Urinary bladder (tissue), 4 donors: ENCODE results near the gene MTA1. TPM values are rescaled to one million over a fixed set of nuclear protein-coding genes. Genes with fewer than 3 reads are reported as not detected.

Source experiments
- DNase-seq: peaks from one replicate; pipeline ENCODE4 v3.0.0-alpha.2; 2015; ENCODE audit errors: extremely low spot score
- H3K27ac ChIP-seq: one replicate; pipeline ENCODE4 v1.5.1; 2013; ENCODE audit warnings: low read depth, mild to moderate bottlenecking, moderate library complexity
- H3K36me3 ChIP-seq: one replicate; pipeline ENCODE4 v1.6.1; 2013; ENCODE audit warnings: mild to moderate bottlenecking, moderate library complexity; ENCODE audit not compliant: insufficient read depth
- H3K4me1 ChIP-seq: one replicate; pipeline ENCODE4 v1.6.1; 2013; ENCODE audit warnings: mild to moderate bottlenecking, moderate library complexity; ENCODE audit not compliant: insufficient read depth
- H3K4me3 ChIP-seq: one replicate; pipeline ENCODE4 v1.5.1; 2013; ENCODE audit warnings: low read depth, low read length
- WGBS: extraction: QIAGEN DNeasy Blood & Tissue Kit; methylation state at CpG from one replicate; pipeline ENCODE4 v1.1.7; 2013; 5-methylcytosine and 5-hydroxymethylcytosine counted together
- polyA plus RNA-seq: library from polyadenylated mRNA; stranded (reverse); fragments of 200-250 nt; gene quantifications from one replicate; pipeline ENCODE4 v1.2.3, GENCODE V29; 2013
- total RNA-seq: library from RNA; depleted of rRNA; stranded (reverse); fragments of >200 nt; gene quantifications from one replicate; pipeline ENCODE4 v1.2.3, GENCODE V29; 2014
- donor health status: healthy with polysubstance abuse.
- donor health status: healthy.

The MTA1 gene
- total and polyA plus RNA-seq, 2 donors = 51.5 to 67.3 TPM

GRCh38 chr14:105490572-105491365 is 71.1 kb downstream of the MTA1 start, which contains the start of gene TEDC1:
TEDC1 (plus strand) TSS chr14:105491246; CDS start chr14:105491376, 130 bp downstream.
- WGBS = under 1% methylated on average over 94 of the region's 94 CpGs
- Histone ChIP-seq H3K27ac (peak within 1 kb of the TSS; percentile 95), H3K4me3 (peak within 1 kb of the TSS; percentile 48), H3K4me1 (no peaks in the 10 kb centered on the region), H3K36me3 (no peaks in the 10 kb centered on the region)
- DNase-seq = peak; percentile 100

- no peak for DNase-seq
- WGBS = 1% methylated on average over 53 of the region's 53 CpGs
Measured at GRCh38 chr14:105491366-105491973, 71.8 kb downstream of the MTA1 start.

GRCh38 chr14:105492031-105492970 is 72.7 kb downstream of the MTA1 start:
- Histone ChIP-seq H3K27ac (no peak overlapping the region), H3K4me1 (no peaks in the 10 kb centered on the region), H3K36me3 (no peaks in the 10 kb centered on the region), H3K4me3 (no peak overlapping the region)
- DNase-seq = no peak
- WGBS = 85% methylated on average over 24 of the region's 24 CpGs

More at GRCh38 chr14:105491366-105491973, 71.8 kb downstream of the MTA1 start:
- peak overlapping the region; percentile 48 for H3K4me3 ChIP-seq
- peak overlapping the region; percentile 61 for H3K27ac ChIP-seq
- H3K36me3 ChIP-seq = no peaks in the 10 kb centered on the region
- no peaks in the 10 kb centered on the region for H3K4me1 ChIP-seq

- WGBS = 90% methylated on average over 20 of the region's 20 CpGs
- H3K36me3 ChIP-seq = no peaks in the 10 kb centered on the region
- H3K4me3 ChIP-seq = no peak overlapping the region
- H3K4me1 ChIP-seq = no peaks in the 10 kb centered on the region
- H3K27ac ChIP-seq = no peak overlapping the region
- DNase-seq = no peak
Measured at GRCh38 chr14:105492971-105493871, 73.6 kb downstream of the MTA1 start.

GRCh38 chr14:105493921-105494605 is 74.4 kb downstream of the MTA1 start:
- no peak overlapping the region for H3K27ac ChIP-seq
- DNase-seq = no peak
- 90% methylated on average over 16 of the region's 16 CpGs for WGBS
- H3K36me3 ChIP-seq = no peaks in the 10 kb centered on the region
- no peak overlapping the region for H3K4me3 ChIP-seq
- H3K4me1 ChIP-seq = no peaks in the 10 kb centered on the region

- Histone ChIP-seq H3K36me3 (no peaks in the 10 kb centered on the region), H3K4me1 (no peaks in the 10 kb centered on the region), H3K4me3 (no peak overlapping the region), H3K27ac (no peak overlapping the region)
- over 99% methylated on average over 6 of the region's 6 CpGs for WGBS
- DNase-seq = no peak
Measured at GRCh38 chr14:105494606-105494929, 74.9 kb downstream of the MTA1 start.

- Histone ChIP-seq H3K4me1 (no peaks in the 10 kb centered on the region), H3K36me3 (no peaks in the 10 kb centered on the region), H3K4me3 (no peak overlapping the region), H3K27ac (no peak overlapping the region)
- no peak for DNase-seq
- WGBS = 84% methylated on average over 18 of the region's 18 CpGs
Measured at GRCh38 chr14:105495101-105495989, 75.7 kb downstream of the MTA1 start.

- Histone ChIP-seq H3K36me3 (no peaks in the 10 kb centered on the region), H3K27ac (no peak overlapping the region), H3K4me3 (no peak overlapping the region), H3K4me1 (no peaks in the 10 kb centered on the region)
- DNase-seq = no peak
- WGBS = 88% methylated on average over 18 of the region's 18 CpGs
Measured at GRCh38 chr14:105495990-105496830, 76.6 kb downstream of the MTA1 start.

GRCh38 chr14:105496831-105497591 is 77.4 kb downstream of the MTA1 start:
- no peak for DNase-seq
- no peak overlapping the region for H3K4me3 ChIP-seq
- H3K27ac ChIP-seq = no peak overlapping the region
- WGBS = 94% methylated on average over 32 of the region's 32 CpGs
- no peaks in the 10 kb centered on the region for H3K4me1 ChIP-seq
- no peaks in the 10 kb centered on the region for H3K36me3 ChIP-seq

GRCh38 chr14:105497671-105498429 is 78.2 kb downstream of the MTA1 start:
- Histone ChIP-seq H3K27ac (no peak overlapping the region), H3K4me1 (no peaks in the 10 kb centered on the region), H3K36me3 (no peaks in the 10 kb centered on the region), H3K4me3 (no peak overlapping the region)
- 91% methylated on average over 31 of the region's 31 CpGs for WGBS
- DNase-seq = no peak
